NCI-H82 treated with DMSO at 0.1 percent for 48 hours (cell line): Measurements from ENCODE around the gene IFIT1B.
"Not testable (repeated sequence)": the region's sequence is repeated elsewhere in the genome, so short reads cannot be mapped to it uniquely, and the experiment has no call there.

Source experiments
- DNase-seq: peaks from one replicate; lab custom pipeline; 2025; ENCODE audit not compliant: unreplicated experiment; lab: John Stamatoyannopoulos, UW

Gene IFIT1B, protein sequence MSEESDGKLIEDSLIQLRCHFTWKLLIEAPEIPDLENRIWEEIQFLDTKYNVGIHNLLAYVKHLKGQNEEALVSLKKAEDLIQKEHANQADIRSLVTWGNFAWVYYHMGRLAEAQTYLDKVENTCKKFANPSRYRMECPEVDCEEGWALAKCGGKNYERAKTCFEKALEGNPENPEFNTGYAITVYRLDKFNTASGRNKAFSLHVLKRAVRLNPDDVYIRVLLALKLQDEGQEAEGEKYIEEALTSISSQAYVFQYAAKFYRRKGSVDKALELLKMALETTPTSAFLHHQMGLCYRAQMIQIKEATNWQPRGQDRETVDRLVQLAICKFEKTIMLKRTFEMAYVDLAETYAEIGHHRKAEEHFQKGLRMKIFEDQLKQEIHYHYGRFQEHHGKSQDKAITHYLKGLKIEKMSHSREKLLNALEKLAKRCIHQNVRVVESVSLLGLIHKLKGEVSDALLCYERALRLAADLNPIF

GRCh38 chr10:89377705-89378637 is at the start of gene IFIT1B:
Gene IFIT1B (plus strand): TSS chr10:89378056. CDS start chr10:89378136, 80 bp downstream.
- DNase-seq, result no peak

GRCh38 chr10:89329151-89329550 is 48.7 kb upstream of the IFIT1B start:
- no peak for DNase-seq

DNA sequence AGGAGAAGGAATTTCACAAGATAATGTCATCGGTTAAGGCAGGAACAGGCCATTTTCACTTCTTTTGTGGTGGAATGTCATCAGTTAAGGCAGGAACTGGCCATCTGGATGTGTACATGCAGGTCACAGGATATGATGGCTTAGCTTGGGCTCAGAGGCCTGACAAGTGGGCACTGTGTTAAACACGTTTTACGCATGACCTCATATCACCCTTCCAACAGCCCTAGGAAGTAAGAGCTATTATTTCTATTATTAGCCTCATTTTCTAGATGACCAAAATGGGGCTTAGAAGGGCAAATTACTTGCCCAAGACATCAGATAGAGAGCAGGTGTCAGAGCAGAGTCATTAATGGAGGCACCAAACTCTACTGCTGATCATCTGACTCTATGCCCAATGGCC is 47.8 kb upstream of the IFIT1B start:
- not testable (repeated sequence) for DNase-seq

GRCh38 chr10:89330537-89331212 is 47.2 kb upstream of the IFIT1B start:
- DNase-seq, result no peak

GRCh38 chr10:89331487-89332122 is 46.3 kb upstream of the IFIT1B start:
- DNase-seq, result not testable (repeated sequence)

GRCh38 chr10:89332123-89332633 is 45.7 kb upstream of the IFIT1B start:
- no peak for DNase-seq

GRCh38 chr10:89335226-89335625 is 42.6 kb upstream of the IFIT1B start:
- DNase-seq, result no peak

GRCh38 chr10:89336241-89336640 is 41.6 kb upstream of the IFIT1B start:
- DNase-seq, result no peak

GRCh38 chr10:89337484-89337883 is 40.4 kb upstream of the IFIT1B start:
- no peak for DNase-seq

GRCh38 chr10:89338713-89339112 is 39.1 kb upstream of the IFIT1B start:
- DNase-seq, result no peak

DNA sequence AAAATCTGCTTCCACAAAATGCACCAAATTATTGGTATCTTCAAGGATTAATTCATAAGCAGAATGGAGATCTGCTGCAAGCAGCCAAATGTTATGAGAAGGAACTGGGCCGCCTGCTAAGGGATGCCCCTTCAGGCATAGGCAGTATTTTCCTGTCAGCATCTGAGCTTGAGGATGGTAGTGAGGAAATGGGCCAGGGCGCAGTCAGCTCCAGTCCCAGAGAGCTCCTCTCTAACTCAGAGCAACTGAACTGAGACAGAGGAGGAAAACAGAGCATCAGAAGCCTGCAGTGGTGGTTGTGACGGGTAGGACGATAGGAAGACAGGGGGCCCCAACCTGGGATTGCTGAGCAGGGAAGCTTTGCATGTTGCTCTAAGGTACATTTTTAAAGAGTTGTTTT is 38.0 kb upstream of the IFIT1B start:
- no peak for DNase-seq

- DNase-seq, result no peak
Observed at GRCh38 chr10:89341649-89342048, 36.2 kb upstream of the IFIT1B start.

DNA sequence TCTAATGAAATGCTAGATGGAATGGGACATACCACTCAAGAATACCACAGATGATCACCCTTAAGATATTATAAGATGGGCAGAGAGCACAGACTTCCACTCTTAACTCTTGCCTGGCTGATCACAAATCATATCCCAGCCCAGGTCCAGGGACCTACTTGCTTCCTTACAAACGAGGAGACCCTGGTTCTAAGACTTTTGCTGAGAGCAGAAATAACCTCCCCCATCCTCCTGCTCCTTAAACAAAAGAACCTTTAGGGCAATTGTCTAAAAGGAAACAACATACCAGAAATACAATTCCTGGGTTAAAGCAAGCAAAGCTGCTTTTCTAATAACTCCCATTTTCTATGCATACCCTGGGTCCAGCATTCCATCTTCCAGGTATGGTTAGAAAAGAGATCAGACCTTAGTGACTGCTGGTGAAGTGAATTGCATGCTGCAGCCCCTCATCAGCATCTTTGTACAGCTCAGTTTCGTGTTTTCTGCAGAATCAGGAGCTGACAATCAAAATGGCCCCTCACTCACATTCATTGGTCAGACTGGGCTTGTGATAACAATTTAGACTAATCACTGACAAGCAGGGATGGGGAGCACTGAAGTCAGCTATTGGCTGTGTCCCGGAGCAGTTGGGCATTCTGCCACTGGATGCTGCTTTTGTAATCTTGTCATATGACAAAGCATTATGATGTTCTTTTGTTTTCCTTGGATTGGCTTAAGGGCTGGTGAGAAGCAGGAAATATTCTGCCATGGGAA is 35.5 kb upstream of the IFIT1B start:
- DNase-seq, result no peak

DNA sequence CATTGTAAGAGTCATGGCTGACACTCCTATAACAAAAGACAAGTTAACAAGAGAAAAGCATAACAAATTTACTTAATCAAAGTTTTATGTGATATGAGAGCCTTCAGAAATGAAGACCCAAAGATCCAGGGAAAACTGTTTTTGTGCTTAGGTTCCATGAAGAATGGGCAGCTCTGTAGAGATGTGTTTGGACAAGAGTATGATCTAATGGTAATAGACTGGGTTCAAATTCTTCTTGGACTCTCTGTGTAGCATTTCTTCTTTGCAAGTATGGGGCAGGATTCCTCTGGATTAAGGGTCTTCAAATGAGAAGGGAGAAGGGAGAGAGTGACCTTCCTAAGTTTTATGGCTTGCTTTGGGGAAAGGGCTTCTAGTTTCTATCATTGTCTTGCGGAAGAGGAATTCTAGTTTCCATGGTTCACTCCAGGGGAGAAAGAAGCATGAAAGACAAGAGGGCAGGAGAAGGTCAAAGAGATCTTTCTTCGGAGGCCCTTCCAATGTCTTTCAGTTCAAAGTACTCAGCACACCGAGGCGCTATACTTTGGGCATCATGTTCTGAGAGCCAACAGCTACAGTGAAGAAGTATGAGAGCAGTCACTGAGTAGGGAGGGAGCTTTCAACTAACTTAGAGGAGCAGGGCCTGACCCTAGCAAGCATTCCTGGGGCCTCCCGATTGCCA is 34.6 kb upstream of the IFIT1B start:
- DNase-seq, result no peak

GRCh38 chr10:89344156-89344555 is 33.7 kb upstream of the IFIT1B start:
- DNase-seq, result no peak

GRCh38 chr10:89345367-89346000 is 32.4 kb upstream of the IFIT1B start:
- DNase-seq, result no peak

GRCh38 chr10:89346405-89347254 is 31.2 kb upstream of the IFIT1B start:
- no peak for DNase-seq
